Measurements from ENCODE around the gene NT5C1A.

NT5C1A gene

GRCh38 chr1:39620659-39621165, 51.2 kb downstream of the NT5C1A start:
- H3K4me1 ChIP-seq (ENCODE audit: control insufficient read depth in 1 of 2, insufficient read depth in 1 of 2, low read depth in 1 of 2, low read length in 1 of 2): no peaks in the 10 kb centered on the region
- peaks cover 8% of the 10 kb centered on the region for H3K27me3 ChIP-seq
- H3K4me3 ChIP-seq (ENCODE audit: low read depth in 1 of 2, low read length in 1 of 2): no peak overlapping the region
- no peak for TF ChIP-seq CTCF (IDR thresholded peaks at IDR 0.05)
- no peak overlapping the region for H3K27ac ChIP-seq
- no peaks in the 10 kb centered on the region for H3K9me3 ChIP-seq
- no peaks in the 10 kb centered on the region for H3K36me3 ChIP-seq

- Histone ChIP-seq H3K4me1 (ENCODE audit: control insufficient read depth in 1 of 2, insufficient read depth in 1 of 2, low read depth in 1 of 2, low read length in 1 of 2) (no peaks in the 10 kb centered on the region), H3K36me3 (no peaks in the 10 kb centered on the region), H3K27ac (no peak overlapping the region), H3K4me3 (ENCODE audit: low read depth in 1 of 2, low read length in 1 of 2) (no peak overlapping the region), H3K27me3 (peaks cover 33% of the 10 kb centered on the region), H3K9me3 (no peaks in the 10 kb centered on the region)
- TF ChIP-seq CTCF (IDR thresholded peaks at IDR 0.05): no peak
Observed at GRCh38 chr1:39617488-39618049, 54.3 kb downstream of the NT5C1A start.

- no peaks in the 10 kb centered on the region for H3K36me3 ChIP-seq
- peaks cover 33% of the 10 kb centered on the region for H3K27me3 ChIP-seq
- TF ChIP-seq CTCF (IDR thresholded peaks at IDR 0.05): no peak
- no peak overlapping the region for H3K4me3 ChIP-seq (ENCODE audit: low read depth in 1 of 2, low read length in 1 of 2)
- H3K4me1 ChIP-seq (ENCODE audit: control insufficient read depth in 1 of 2, insufficient read depth in 1 of 2, low read depth in 1 of 2, low read length in 1 of 2): no peaks in the 10 kb centered on the region
- no peak overlapping the region for H3K27ac ChIP-seq
- no peaks in the 10 kb centered on the region for H3K9me3 ChIP-seq
Observed at GRCh38 chr1:39615086-39615673, 56.7 kb downstream of the NT5C1A start.

- H3K27ac ChIP-seq: no peak overlapping the region
- H3K27me3 ChIP-seq: peaks cover 33% of the 10 kb centered on the region
- H3K4me1 ChIP-seq (ENCODE audit: control insufficient read depth in 1 of 2, insufficient read depth in 1 of 2, low read depth in 1 of 2, low read length in 1 of 2): peaks cover 0 to 3% of the 10 kb centered on the region in 2 experiments
- no peaks in the 10 kb centered on the region for H3K9me3 ChIP-seq
- no peak overlapping the region for H3K4me3 ChIP-seq (ENCODE audit: low read depth in 1 of 2, low read length in 1 of 2)
- no peak for TF ChIP-seq CTCF (IDR thresholded peaks at IDR 0.05)
- H3K36me3 ChIP-seq: no peaks in the 10 kb centered on the region
Observed at GRCh38 chr1:39614488-39614887, 57.4 kb downstream of the NT5C1A start.

- H3K4me1 ChIP-seq (ENCODE audit: control insufficient read depth in 1 of 2, insufficient read depth in 1 of 2, low read depth in 1 of 2, low read length in 1 of 2): peaks cover 0 to 5% of the 10 kb centered on the region in 2 experiments
- TF ChIP-seq CTCF (IDR thresholded peaks at IDR 0.05): no peak
- H3K27ac ChIP-seq: no peak overlapping the region
- peaks cover 33% of the 10 kb centered on the region for H3K27me3 ChIP-seq
- H3K4me3 ChIP-seq (ENCODE audit: low read depth in 1 of 2, low read length in 1 of 2): no peak overlapping the region
- H3K36me3 ChIP-seq: no peaks in the 10 kb centered on the region
- no peaks in the 10 kb centered on the region for H3K9me3 ChIP-seq
Observed at GRCh38 chr1:39613250-39613649, 58.7 kb downstream of the NT5C1A start.
